HT1080 (cell line): ENCODE measurements around the gene AOC1. TPM values are rescaled to one million over a fixed set of nuclear protein-coding genes. Genes with fewer than 3 reads are reported as not detected.

Experiments
- DNase-seq: peaks from one replicate; pipeline ENCODE4 v3.0.0-alpha.2; 2015; ENCODE audit warnings: low read depth
- total RNA-seq: library from RNA; depleted of rRNA; stranded (reverse); fragments of >200 nt; shearing (Covaris generic); gene quantifications from 2 replicates; pipeline ENCODE4 v1.2.3, GENCODE V29; 2014

The AOC1 gene
- total RNA-seq, 1 experiment from 2014 or later = not detected

DNA sequence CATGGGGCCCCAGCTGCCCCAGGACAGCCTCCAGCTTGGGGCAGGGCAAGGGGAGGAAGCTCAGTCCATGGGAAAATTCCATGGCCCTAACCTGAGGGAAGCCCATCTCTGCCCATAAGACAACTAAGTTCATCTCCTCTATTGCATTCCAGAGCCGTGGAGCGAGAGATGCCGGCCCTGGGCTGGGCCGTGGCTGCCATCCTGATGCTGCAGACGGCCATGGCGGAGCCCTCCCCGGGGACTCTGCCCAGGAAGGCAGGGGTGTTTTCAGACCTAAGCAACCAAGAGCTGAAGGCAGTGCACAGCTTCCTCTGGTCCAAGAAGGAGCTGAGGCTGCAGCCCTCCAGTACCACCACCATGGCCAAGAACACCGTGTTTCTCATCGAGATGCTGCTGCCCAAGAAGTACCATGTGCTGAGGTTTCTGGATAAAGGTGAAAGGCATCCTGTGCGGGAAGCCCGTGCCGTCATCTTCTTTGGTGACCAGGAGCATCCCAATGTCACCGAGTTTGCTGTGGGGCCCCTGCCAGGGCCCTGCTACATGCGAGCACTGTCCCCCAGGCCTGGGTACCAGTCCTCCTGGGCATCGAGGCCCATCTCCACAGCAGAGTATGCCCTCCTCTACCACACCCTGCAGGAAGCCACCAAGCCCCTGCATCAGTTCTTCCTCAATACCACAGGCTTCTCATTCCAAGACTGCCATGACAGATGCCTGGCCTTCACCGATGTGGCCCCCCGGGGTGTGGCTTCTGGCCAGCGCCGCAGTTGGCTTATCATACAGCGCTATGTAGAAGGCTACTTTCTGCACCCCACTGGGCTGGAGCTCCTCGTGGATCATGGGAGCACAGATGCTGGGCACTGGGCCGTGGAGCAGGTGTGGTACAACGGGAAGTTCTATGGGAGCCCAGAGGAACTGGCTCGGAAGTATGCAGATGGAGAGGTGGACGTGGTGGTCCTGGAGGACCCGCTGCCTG, 4.3 kb downstream of the AOC1 start:
- DNase-seq = no peak

DNA sequence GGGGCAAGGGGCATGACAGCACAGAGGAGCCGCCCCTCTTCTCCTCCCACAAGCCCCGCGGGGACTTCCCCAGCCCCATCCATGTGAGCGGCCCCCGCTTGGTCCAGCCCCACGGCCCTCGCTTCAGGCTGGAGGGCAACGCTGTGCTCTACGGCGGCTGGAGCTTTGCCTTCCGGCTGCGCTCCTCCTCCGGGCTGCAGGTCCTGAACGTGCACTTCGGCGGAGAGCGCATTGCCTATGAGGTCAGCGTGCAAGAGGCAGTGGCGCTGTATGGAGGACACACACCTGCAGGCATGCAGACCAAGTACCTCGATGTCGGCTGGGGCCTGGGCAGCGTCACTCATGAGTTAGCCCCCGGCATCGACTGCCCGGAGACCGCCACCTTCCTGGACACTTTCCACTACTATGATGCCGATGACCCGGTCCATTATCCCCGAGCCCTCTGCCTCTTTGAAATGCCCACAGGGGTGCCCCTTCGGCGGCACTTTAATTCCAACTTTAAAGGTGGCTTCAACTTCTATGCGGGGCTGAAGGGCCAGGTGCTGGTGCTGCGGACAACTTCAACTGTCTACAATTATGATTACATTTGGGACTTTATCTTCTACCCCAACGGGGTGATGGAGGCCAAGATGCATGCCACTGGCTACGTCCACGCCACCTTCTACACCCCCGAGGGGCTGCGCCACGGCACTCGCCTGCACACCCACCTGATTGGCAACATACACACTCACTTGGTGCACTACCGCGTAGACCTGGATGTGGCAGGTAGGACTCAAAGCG, 5.1 kb downstream of the AOC1 start:
- no peak for DNase-seq

GRCh38 chr7:150858236-150859197, 6.2 kb downstream of the AOC1 start:
- DNase-seq = no peak

DNA sequence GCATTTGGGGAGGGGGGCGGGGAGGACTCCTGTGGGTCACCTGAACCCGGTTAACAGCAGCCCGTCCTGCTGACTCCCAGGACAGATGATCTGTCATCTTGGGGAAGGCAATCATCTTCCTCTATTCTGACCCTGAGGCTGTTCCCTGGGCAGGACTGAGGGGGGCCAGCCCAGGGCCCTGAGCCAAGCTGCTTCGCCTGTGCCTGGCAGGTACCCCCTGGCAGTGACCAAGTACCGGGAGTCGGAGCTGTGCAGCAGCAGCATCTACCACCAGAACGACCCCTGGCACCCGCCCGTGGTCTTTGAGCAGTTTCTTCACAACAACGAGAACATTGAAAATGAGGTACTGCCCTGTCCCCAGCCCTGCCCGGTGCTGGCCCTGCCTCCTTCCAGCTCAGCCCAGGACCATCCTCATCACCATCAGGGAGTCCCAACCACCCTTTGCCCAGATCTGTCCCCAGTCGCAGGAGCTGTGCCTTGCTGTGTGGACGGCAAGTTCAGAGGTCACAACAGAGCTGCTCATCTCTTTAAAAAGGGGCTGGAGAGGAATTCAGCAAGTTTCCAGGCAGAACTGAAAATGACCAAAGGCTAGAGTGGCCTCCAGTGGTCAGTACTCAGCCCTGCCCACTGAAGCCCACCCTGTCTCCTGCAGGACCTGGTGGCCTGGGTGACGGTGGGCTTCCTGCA, 8.1 kb downstream of the AOC1 start:
- no peak for DNase-seq

DNA sequence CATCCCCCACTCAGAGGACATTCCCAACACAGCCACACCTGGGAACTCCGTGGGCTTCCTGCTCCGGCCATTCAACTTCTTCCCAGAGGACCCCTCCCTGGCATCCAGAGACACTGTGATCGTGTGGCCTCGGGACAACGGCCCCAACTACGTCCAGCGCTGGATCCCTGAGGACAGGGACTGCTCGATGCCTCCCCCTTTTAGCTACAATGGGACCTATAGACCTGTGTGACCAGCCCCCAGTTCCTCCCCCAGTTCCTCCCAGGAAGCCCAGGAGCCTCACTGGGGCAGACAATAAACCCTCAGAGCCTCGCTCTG, 8.6 kb downstream of the AOC1 start:
- no peak for DNase-seq

- no peak for DNase-seq
Observed at GRCh38 chr7:150862356-150862755, 10.0 kb downstream of the AOC1 start.

DNA sequence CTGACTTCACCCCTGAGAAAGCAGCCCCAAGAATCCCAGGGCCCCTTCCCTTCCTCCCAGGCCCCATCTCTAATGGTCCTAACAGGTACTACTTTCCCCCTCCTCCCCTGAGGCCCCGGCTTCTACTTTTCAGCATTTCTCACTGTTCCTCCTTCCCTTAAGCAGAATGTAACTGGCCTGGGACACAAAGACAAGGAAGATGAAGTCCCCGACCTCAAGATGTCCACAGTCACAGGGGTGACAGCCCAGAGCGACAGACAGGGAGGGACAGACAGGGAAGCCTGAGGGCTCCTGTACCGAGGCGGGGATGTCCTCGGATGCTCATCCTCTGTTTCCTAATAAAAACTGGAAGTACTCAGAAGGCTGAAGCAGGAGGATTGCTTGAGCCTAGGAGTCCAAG, 11.6 kb downstream of the AOC1 start:
- DNase-seq = no peak

- no peak for DNase-seq
Observed at GRCh38 chr7:150866932-150867564, 14.7 kb downstream of the AOC1 start.

DNA sequence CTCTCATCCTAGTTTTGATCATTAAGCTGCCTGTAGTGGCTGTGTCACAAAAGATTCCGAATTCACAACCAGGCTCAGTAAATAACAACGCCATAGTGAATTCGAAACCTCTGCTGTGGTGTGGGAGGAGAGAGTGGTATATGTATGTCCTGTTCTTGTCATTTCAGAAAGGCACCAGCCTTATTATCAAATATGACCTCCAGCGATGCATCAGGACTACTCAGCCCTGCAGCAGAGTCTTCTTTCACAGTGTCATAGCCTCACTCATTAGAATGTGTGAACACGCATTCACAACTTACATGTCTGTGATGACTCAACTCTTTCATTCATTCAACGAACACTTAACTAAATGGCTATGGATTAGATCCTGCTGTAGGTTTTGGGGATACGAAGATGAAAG, 15.3 kb downstream of the AOC1 start:
- DNase-seq = no peak

GRCh38 chr7:150869467-150869866, 17.1 kb downstream of the AOC1 start:
- DNase-seq = no peak

- peak; percentile 35 for DNase-seq
Observed at GRCh38 chr7:150871601-150872000, 19.3 kb downstream of the AOC1 start.

DNA sequence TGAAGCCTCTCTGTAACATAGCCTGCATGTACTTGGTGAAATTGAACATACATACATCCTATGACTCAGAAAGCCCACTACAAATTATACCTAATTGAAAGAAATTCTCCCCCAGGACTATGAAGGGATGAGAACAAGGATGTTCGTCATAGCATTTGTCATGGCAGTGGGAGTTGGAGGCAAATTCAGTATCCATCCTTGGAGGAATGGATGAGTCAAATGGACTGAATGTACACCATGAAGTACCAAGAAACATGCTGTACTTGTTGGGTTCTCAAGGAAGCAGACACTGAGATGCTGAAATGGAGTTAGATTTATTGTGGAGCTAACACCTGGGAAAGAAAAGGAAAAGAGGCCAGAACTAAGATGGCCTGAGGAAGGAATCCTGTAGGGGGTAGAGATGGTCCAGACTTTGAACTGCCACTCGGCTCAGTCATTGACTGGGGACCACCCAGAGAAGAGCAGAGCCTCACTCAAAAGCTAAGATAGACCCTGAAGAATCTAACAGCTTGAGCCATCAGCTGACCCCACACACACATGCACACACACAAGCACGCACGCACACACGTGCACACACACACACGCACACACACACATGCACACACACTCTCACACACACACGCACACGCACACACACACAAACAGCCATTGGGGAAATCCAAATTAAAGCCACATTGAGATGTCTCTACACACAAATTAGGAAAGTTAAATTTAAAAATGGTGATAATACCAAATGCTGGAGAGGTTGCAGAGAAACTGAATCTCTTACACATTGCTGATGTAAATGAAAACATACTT, 22.3 kb downstream of the AOC1 start:
- DNase-seq = peak; percentile 44

DNA sequence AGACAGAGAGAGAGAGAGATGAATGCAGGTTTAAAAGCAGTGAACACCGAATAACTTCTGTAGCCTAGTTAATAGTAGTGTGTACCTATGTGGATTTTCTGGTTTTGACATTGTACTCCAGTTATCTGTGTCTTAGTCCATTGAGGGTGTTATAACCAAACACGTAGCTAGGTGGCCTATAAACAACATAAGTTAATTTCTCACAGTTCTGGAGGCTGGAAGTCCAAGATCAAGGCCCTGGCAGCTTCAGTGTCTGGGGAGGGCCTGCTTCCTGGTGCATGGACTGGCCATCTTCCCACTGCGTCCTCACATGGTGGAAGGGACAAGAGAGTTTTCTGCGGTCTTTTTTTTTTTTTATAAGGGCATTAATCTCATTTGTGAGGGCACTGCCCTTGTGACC, 23.5 kb downstream of the AOC1 start:
- DNase-seq = no peak

DNA sequence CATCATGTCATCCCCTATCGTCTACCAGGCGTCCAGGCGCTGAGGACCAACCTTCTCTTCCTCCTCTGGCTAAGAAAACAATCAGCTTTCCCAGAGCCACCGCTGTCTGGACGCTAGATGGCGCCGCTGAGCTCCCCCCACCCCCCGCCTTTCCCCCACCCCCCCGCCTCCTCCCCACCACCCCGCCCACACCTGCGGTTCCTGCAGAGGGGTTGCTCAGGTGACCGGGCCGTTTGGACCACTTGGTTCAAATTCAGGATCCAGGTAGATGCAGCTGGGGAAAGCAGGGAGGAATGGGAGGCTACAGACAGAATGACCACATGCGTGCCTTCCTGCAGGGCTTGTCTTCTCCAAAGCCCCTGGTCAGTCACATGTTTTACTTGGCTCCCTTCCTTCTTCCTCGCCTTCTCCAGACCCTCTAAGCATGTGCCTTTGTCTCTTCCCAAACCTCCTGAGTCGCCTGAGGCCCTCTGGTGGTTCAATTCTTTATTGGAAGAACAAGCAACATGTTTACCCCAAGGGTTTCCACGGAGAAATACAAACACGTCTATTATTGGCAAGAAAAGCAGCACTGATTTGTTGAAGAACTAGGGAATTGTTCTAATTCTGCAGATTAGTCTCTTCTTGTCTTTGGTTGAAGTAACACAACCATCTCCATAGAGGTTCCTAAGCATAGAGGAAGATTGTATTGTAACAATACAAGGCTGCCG, 24.7 kb downstream of the AOC1 start:
- DNase-seq = peak; percentile 65

DNA sequence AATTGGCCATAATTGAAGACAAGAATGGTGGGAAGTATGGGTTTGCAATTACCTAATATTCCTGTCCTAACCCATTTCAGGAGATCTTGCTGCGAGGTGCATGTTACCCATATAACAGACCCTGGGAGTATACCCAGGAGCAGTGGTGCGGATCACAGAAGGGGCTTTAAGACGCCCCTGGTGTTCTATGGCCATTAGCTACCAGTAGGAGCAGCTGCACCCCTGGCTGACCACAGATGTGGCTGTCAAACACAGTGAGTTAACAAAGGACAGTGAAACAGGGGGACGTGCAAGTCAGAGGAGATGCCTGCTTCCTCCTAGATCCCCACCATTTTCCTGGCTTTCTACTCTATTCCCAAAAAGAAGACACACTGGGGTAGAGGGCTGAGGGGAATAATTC, 25.2 kb downstream of the AOC1 start:
- no peak for DNase-seq

DNA sequence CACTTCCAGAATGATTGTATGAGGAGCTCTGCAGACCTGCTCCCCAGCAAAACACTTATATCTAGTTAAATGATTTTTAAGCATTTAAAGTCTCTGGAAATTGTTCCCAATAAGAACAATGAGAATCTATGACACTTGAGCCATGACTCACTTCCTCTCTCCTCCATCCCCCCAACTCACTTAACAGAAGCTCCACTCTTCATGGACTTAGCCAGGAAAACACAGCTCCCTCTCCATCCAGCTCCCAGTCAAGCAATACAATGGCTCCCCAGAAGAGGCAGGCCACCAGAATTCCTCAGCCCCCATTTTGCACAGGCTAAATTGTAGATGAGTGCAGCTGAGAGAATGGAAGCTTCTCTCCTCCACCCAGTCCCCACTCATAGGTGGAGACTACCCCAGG, 27.0 kb downstream of the AOC1 start:
- DNase-seq = peak; percentile 85

DNA sequence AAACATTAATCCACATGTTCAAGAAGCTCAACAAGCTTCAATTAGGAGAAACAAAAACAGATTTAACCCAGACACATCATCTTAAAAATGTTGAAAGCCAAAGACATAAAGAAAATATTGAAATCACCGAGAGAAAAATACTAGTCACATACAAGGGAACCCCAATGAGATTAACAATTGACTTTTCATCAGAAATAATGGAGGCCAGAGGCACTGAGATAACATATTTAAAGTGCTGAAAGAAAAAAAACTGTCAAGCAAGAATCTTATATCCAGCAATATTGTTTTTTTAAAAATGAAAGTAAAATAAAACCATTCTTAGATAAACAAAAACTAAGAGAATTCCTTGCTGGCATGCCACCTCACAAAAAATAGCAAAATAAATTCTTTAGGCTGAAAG, 28.9 kb downstream of the AOC1 start:
- DNase-seq = no peak

GRCh38 chr7:150890853-150891584, 38.7 kb downstream of the AOC1 start:
- no peak for DNase-seq
